Left renal cortex interstitium (tissue), 4 donors: ENCODE measurements around the gene CARHSP1. TPM values are rescaled to one million over a fixed set of nuclear protein-coding genes. Genes with fewer than 3 reads are reported as not detected.
"Not testable (repeated sequence)": the region's sequence is repeated elsewhere in the genome, so short reads cannot be mapped to it uniquely, and the experiment has no call there.

Experiments used
- DNase-seq, 4 donors: peaks; one replicate each; pipeline ENCODE4 v3.0.0-alpha.2; 2013; ENCODE audit warnings: low read depth in 4 of 4, low spot score in 2 of 4, missing footprints in 1 of 4
- polyA plus RNA-seq, 4 donors: library from polyadenylated mRNA; unstranded; fragments of 120-200 nt; gene quantifications; one replicate each; pipeline ENCODE4 v1.2.1, GENCODE V29; 2013; ENCODE audit not compliant: insufficient read length in 4 of 4

Gene CARHSP1
- polyA plus RNA-seq, 4 donors, result 68.3 to 87.5 (median 80.4) TPM

GRCh38 chr16:8836797-8837196 is 32.0 kb downstream of the CARHSP1 start:
- DNase-seq, result not testable (repeated sequence)

- DNase-seq, result no peak
These were observed 36.1 kb downstream of the CARHSP1 start for GRCh38 chr16:8832717-8833105.

- DNase-seq, result no peak
These were observed 36.7 kb downstream of the CARHSP1 start for GRCh38 chr16:8831871-8832716.

- DNase-seq, result no peak
These were observed 37.4 kb downstream of the CARHSP1 start for GRCh38 chr16:8831450-8831849.

- DNase-seq, result no peak
These were observed 40.2 kb downstream of the CARHSP1 start for GRCh38 chr16:8828541-8829165.

GRCh38 chr16:8826278-8826879 is 42.4 kb downstream of the CARHSP1 start:
- DNase-seq, result no peak

- DNase-seq, result no peak
These were observed 46.4 kb downstream of the CARHSP1 start for GRCh38 chr16:8822403-8822802.

GRCh38 chr16:8819411-8820034 is 49.3 kb downstream of the CARHSP1 start:
- DNase-seq, result no peak

GRCh38 chr16:8818504-8819270 is 50.1 kb downstream of the CARHSP1 start:
- no peak for DNase-seq

GRCh38 chr16:8816967-8817655 is 51.7 kb downstream of the CARHSP1 start:
- DNase-seq, result no peak

GRCh38 chr16:8814095-8814806 is 54.6 kb downstream of the CARHSP1 start:
- DNase-seq, result no peak

GRCh38 chr16:8812162-8812843 is 56.5 kb downstream of the CARHSP1 start:
- no peak for DNase-seq

GRCh38 chr16:8808613-8809353 is 60.0 kb downstream of the CARHSP1 start:
- no peak for DNase-seq

GRCh38 chr16:8808009-8808408 is 60.8 kb downstream of the CARHSP1 start:
- no peak for DNase-seq

- DNase-seq, result no peak
These were observed 61.6 kb downstream of the CARHSP1 start for GRCh38 chr16:8807189-8807588.

- DNase-seq, result no peak
These were observed 62.4 kb downstream of the CARHSP1 start for GRCh38 chr16:8806272-8806983.

- no peak for DNase-seq
These were observed 64.5 kb downstream of the CARHSP1 start for GRCh38 chr16:8804313-8804712.
